ENCODE results near the gene NUMB.
"Not testable (repeated sequence)": the region's sequence is repeated elsewhere in the genome, so short reads cannot be mapped to it uniquely, and the experiment has no call there.

Gene NUMB

GRCh38 chr14:73392329-73393257 is 65.8 kb downstream of the NUMB start:
- Histone ChIP-seq H3K9me3 (replicated peaks in 1 of 2; ENCODE audit: control insufficient read depth in 2 of 2, insufficient read depth in 1 of 2, low read depth in 1 of 2, low read length in 2 of 2) (no peaks in the 10 kb centered on the region), H3K4me3 (ENCODE audit: low read length in 2 of 2) (no peak overlapping the region), H3K27me3 (ENCODE audit: control insufficient read depth in 3 of 3, insufficient read depth in 3 of 3, low read depth in 1 of 3, low read length in 3 of 3) (no peaks in the 10 kb centered on the region), H2BK120ac (ENCODE audit: low read depth, low read length) (no peak overlapping the region), H3K23ac (ENCODE audit: low read depth, low read length, poor library complexity) (no peak overlapping the region), H2BK12ac (ENCODE audit: low read length) (no peak overlapping the region), H3K14ac (ENCODE audit: low read length) (no peak overlapping the region), H3K4ac (ENCODE audit: low read length) (no peak overlapping the region), H3K79me1 (ENCODE audit: low read depth, low read length) (no peaks in the 10 kb centered on the region), H3K4me2 (ENCODE audit: insufficient read depth, low read length, poor library complexity, severe bottlenecking) (no peak overlapping the region), H2BK15ac (ENCODE audit: low read length) (no peak overlapping the region), H3K36me3 (replicated peaks in 1 of 2; ENCODE audit: control insufficient read depth in 2 of 2, insufficient read depth in 2 of 2, low read length in 2 of 2) (no peaks in the 10 kb centered on the region), H3K18ac (ENCODE audit: low read length) (no peak overlapping the region), H4K8ac (ENCODE audit: low read depth, low read length) (no peak overlapping the region), H2AFZ (ENCODE audit: low read length) (no peak overlapping the region), H3K27ac (replicated peaks; ENCODE audit: low read length) (no peak overlapping the region), H2AK5ac (ENCODE audit: low read depth, low read length) (no peak overlapping the region), H3K4me1 (ENCODE audit: control insufficient read depth in 2 of 2, insufficient read depth in 1 of 2, low read depth in 1 of 2, low read length in 2 of 2) (no peaks in the 10 kb centered on the region), H2BK5ac (ENCODE audit: low read length) (no peak overlapping the region), H3K9ac (ENCODE audit: low read depth, low read length, poor library complexity) (no peak overlapping the region), H4K91ac (ENCODE audit: low read depth, low read length, poor library complexity) (no peak overlapping the region)
- WGBS, 2 donors (ENCODE audit: extremely low coverage in 2 of 2, insufficient read length in 2 of 2, insufficient replicate concordance in 1 of 2): no CpG with 5 or more reads among the region's 4 CpGs
- DNase-seq (ENCODE audit: low spot score): no peak

DNA sequence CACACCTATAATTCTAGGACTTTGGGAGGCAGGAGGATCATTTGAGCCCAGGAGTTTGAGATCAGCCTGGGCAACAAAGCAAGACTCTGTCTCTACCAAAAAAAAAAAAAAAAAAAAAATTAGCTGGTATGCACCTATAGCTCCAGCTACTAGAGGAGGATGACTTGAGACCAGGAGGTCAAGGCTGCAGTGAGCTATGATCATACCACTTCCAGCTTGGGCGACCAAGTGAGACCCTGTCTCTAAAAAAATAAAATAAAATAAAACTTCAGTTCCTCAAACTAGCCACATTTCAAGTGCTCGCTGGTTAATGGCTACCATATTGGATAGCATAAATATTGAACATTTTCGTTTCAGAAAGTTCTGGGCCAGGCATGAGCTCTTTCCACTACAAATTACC is 70.5 kb downstream of the NUMB start:
- H3K36me3 ChIP-seq (replicated peaks in 1 of 2; ENCODE audit: control insufficient read depth in 2 of 2, insufficient read depth in 2 of 2, low read length in 2 of 2); H4K91ac ChIP-seq (ENCODE audit: low read depth, low read length, poor library complexity); H2BK12ac ChIP-seq (ENCODE audit: low read length); H3K4me1 ChIP-seq (ENCODE audit: control insufficient read depth in 2 of 2, insufficient read depth in 1 of 2, low read depth in 1 of 2, low read length in 2 of 2); H2BK15ac ChIP-seq (ENCODE audit: low read length); H2BK5ac ChIP-seq (ENCODE audit: low read length); H4K8ac ChIP-seq (ENCODE audit: low read depth, low read length); H2BK120ac ChIP-seq (ENCODE audit: low read depth, low read length); H3K14ac ChIP-seq (ENCODE audit: low read length); H3K18ac ChIP-seq (ENCODE audit: low read length); H3K27me3 ChIP-seq (ENCODE audit: control insufficient read depth in 3 of 3, insufficient read depth in 3 of 3, low read depth in 1 of 3, low read length in 3 of 3); H3K4me3 ChIP-seq (ENCODE audit: low read length in 2 of 2); H3K9ac ChIP-seq (ENCODE audit: low read depth, low read length, poor library complexity); H2AK5ac ChIP-seq (ENCODE audit: low read depth, low read length); H3K4ac ChIP-seq (ENCODE audit: low read length); DNase-seq (ENCODE audit: low spot score); H3K27ac ChIP-seq (replicated peaks; ENCODE audit: low read length); H3K4me2 ChIP-seq (ENCODE audit: insufficient read depth, low read length, poor library complexity, severe bottlenecking); H2AFZ ChIP-seq (ENCODE audit: low read length); H3K79me1 ChIP-seq (ENCODE audit: low read depth, low read length); H3K23ac ChIP-seq (ENCODE audit: low read depth, low read length, poor library complexity): not testable (repeated sequence)
- WGBS, 2 donors (ENCODE audit: extremely low coverage in 2 of 2, insufficient read length in 2 of 2, insufficient replicate concordance in 1 of 2): no CpG with 5 or more reads among the region's 3 CpGs
- H3K9me3 ChIP-seq (replicated peaks in 1 of 2; ENCODE audit: control insufficient read depth in 2 of 2, insufficient read depth in 1 of 2, low read depth in 1 of 2, low read length in 2 of 2): peaks cover 0 to 11% of the 10 kb centered on the region in 2 donors

DNA sequence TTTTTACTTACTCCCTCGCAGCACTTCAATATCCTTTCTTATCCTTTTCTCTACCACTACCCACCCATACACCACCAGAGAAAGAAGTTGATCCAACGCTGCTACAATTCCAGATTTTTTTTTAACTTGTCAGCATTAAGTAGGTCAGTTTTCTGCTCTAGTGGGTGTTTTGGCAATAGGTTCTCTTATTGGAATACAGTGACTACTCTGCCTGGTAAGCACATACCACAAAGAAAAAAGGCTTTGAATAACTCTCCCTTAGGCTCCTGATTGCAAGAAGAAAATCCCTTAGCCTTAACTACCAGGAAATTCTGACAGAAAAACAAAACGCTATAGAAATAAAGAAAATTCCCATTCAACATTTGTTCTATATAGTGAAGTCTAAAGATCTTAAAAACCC is 72.0 kb downstream of the NUMB start:
- H2AFZ ChIP-seq (ENCODE audit: low read length): no peak overlapping the region
- H3K23ac ChIP-seq (ENCODE audit: low read depth, low read length, poor library complexity): no peak overlapping the region
- no peak overlapping the region for H3K14ac ChIP-seq (ENCODE audit: low read length)
- no peaks in the 10 kb centered on the region for H3K79me1 ChIP-seq (ENCODE audit: low read depth, low read length)
- H2AK5ac ChIP-seq (ENCODE audit: low read depth, low read length): no peak overlapping the region
- H3K4me2 ChIP-seq (ENCODE audit: insufficient read depth, low read length, poor library complexity, severe bottlenecking): no peak overlapping the region
- no peaks in the 10 kb centered on the region for H3K36me3 ChIP-seq (replicated peaks in 1 of 2; ENCODE audit: control insufficient read depth in 2 of 2, insufficient read depth in 2 of 2, low read length in 2 of 2)
- no peak overlapping the region for H4K8ac ChIP-seq (ENCODE audit: low read depth, low read length)
- peaks cover 0 to 11% of the 10 kb centered on the region in 2 donors for H3K9me3 ChIP-seq (replicated peaks in 1 of 2; ENCODE audit: control insufficient read depth in 2 of 2, insufficient read depth in 1 of 2, low read depth in 1 of 2, low read length in 2 of 2)
- H3K4me1 ChIP-seq (ENCODE audit: control insufficient read depth in 2 of 2, insufficient read depth in 1 of 2, low read depth in 1 of 2, low read length in 2 of 2): no peaks in the 10 kb centered on the region
- no peak overlapping the region for H2BK5ac ChIP-seq (ENCODE audit: low read length)
- H3K9ac ChIP-seq (ENCODE audit: low read depth, low read length, poor library complexity): no peak overlapping the region
- no peak overlapping the region for H4K91ac ChIP-seq (ENCODE audit: low read depth, low read length, poor library complexity)
- no peaks in the 10 kb centered on the region for H3K27me3 ChIP-seq (ENCODE audit: control insufficient read depth in 3 of 3, insufficient read depth in 3 of 3, low read depth in 1 of 3, low read length in 3 of 3)
- no peak overlapping the region for H3K27ac ChIP-seq (replicated peaks; ENCODE audit: low read length)
- no CpG with 5 or more reads among the region's 3 CpGs for WGBS, 2 donors (ENCODE audit: extremely low coverage in 2 of 2, insufficient read length in 2 of 2, insufficient replicate concordance in 1 of 2)
- DNase-seq (ENCODE audit: low spot score): no peak
- no peak overlapping the region for H3K18ac ChIP-seq (ENCODE audit: low read length)
- H3K4ac ChIP-seq (ENCODE audit: low read length): no peak overlapping the region
- no peak overlapping the region for H2BK12ac ChIP-seq (ENCODE audit: low read length)
- no peak overlapping the region for H2BK15ac ChIP-seq (ENCODE audit: low read length)
- H3K4me3 ChIP-seq (ENCODE audit: low read length in 2 of 2): no peak overlapping the region
- H2BK120ac ChIP-seq (ENCODE audit: low read depth, low read length): no peak overlapping the region

DNA sequence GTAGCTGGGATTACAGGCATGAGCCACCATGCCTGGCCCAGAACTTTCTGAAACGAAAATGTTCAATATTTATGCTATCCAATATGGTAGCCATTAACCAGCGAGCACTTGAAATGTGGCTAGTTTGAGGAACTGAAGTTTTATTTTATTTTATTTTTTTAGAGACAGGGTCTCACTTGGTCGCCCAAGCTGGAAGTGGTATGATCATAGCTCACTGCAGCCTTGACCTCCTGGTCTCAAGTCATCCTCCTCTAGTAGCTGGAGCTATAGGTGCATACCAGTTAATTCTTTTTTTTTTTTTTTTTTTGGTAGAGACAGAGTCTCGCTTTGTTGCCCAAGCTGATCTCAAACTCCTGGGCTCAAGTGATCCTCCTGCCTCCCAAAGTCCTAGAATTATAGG is 73.3 kb downstream of the NUMB start:
- H3K4me1 ChIP-seq (ENCODE audit: control insufficient read depth in 2 of 2, insufficient read depth in 1 of 2, low read depth in 1 of 2, low read length in 2 of 2); H2BK12ac ChIP-seq (ENCODE audit: low read length); H2BK5ac ChIP-seq (ENCODE audit: low read length); H4K8ac ChIP-seq (ENCODE audit: low read depth, low read length); H3K79me1 ChIP-seq (ENCODE audit: low read depth, low read length); H3K14ac ChIP-seq (ENCODE audit: low read length); H3K27ac ChIP-seq (replicated peaks; ENCODE audit: low read length); H3K27me3 ChIP-seq (ENCODE audit: control insufficient read depth in 3 of 3, insufficient read depth in 3 of 3, low read depth in 1 of 3, low read length in 3 of 3); H3K4ac ChIP-seq (ENCODE audit: low read length); H2AFZ ChIP-seq (ENCODE audit: low read length); H3K18ac ChIP-seq (ENCODE audit: low read length); H2BK120ac ChIP-seq (ENCODE audit: low read depth, low read length); H4K91ac ChIP-seq (ENCODE audit: low read depth, low read length, poor library complexity); H3K36me3 ChIP-seq (replicated peaks in 1 of 2; ENCODE audit: control insufficient read depth in 2 of 2, insufficient read depth in 2 of 2, low read length in 2 of 2); H3K4me2 ChIP-seq (ENCODE audit: insufficient read depth, low read length, poor library complexity, severe bottlenecking); H3K23ac ChIP-seq (ENCODE audit: low read depth, low read length, poor library complexity); H3K9ac ChIP-seq (ENCODE audit: low read depth, low read length, poor library complexity); H3K4me3 ChIP-seq (ENCODE audit: low read length in 2 of 2); H2BK15ac ChIP-seq (ENCODE audit: low read length); H2AK5ac ChIP-seq (ENCODE audit: low read depth, low read length); DNase-seq (ENCODE audit: low spot score): not testable (repeated sequence)
- peaks cover 0 to 11% of the 10 kb centered on the region in 2 donors for H3K9me3 ChIP-seq (replicated peaks in 1 of 2; ENCODE audit: control insufficient read depth in 2 of 2, insufficient read depth in 1 of 2, low read depth in 1 of 2, low read length in 2 of 2)
- WGBS, 2 donors (ENCODE audit: extremely low coverage in 2 of 2, insufficient read length in 2 of 2, insufficient replicate concordance in 1 of 2): no CpG with 5 or more reads among the region's 4 CpGs

Data from neuronal stem cell (in vitro differentiated cells).